ENCODE measurements around the gene ZNF570. TPM values are rescaled to one million over a fixed set of nuclear protein-coding genes. Genes with fewer than 3 reads are reported as not detected.

Gene ZNF570
- 8.8 and 14.4 TPM in 2 replicates for total RNA-seq

GRCh38 chr19:37468961-37469777, at the start of gene ZNF570:
Gene ZNF570 (plus strand): TSS chr19:37469356. CDS start chr19:37470355, 999 bp downstream.

DNA sequence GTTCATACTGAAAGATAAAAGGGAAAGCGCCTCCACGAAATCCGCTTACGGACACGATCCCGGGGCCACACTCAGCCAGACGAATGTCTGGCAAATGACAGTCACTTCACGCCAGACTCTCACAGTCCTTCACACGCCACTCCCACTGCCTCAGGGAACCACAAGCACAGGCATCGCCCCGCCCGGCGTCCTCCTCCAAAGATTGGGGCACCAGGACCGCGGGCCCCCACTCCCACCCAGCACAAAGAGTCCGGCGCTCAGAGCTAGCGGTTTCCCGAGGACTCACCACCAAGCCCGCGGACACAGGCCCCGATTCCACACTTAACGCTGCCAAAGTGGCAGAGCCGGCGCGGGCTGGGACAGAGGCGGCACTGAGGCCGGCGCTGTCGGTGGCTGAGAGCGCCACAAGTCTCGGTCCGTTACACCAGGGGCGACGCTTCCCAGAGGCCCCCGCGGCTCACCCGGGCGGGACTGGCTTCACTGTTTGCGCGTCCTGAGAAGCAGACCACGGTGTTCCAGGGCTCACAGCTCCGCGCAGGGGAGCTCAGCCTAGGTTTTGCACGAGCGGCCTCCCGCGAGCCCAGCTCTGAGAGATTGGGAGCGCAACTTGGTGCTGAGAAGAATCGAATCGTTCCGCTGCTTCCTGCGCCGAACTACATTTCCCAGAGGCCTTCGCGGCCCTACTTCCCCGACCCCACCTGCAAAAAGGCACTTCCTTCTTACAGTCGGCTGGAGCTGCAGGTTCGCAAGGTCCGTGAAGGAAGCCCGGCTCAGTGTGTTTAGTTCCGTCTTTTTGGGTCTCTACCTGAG, 2.2 kb upstream of the ZNF570 start, which contains the start of gene ZNF569:
Gene ZNF569, minus strand, starts transcription at position 647 of the 810 bp plus-strand sequence. CDS start 22,523 bp downstream, outside the sequence.

GRCh38 chr19:37506387-37507166, 37.4 kb downstream of the ZNF570 start, which contains the start of gene ZNF793:
Gene ZNF793 (plus strand): TSS chr19:37506939. CDS start chr19:37523440, 16,501 bp downstream.

Other genes starting within 250 kb of the ZNF570 start
- gene ZNF527, start 98.3 kb upstream of the ZNF570 start, total RNA-seq = 3.3 and 6.2 TPM in 2 replicates
- gene ZNF569, start 1.9 kb upstream of the ZNF570 start, total RNA-seq = 8.6 and 13.5 TPM in 2 replicates
- 0.58 and 3.4 TPM in 2 replicates for gene ZNF793, start 37.6 kb downstream of the ZNF570 start, total RNA-seq
- 1.7 and 5.4 TPM in 2 replicates for gene ZNF571, start 125.4 kb downstream of the ZNF570 start, total RNA-seq
- 0.19 and 2.3 TPM in 2 replicates for gene ZNF540, start 125.5 kb downstream of the ZNF570 start, total RNA-seq
- 14.6 and 16.9 TPM in 2 replicates for gene ZFP30, start 186.1 kb downstream of the ZNF570 start, total RNA-seq

All from regular cardiac myocyte (primary cell).